Ovary (tissue), 9 donors: ENCODE measurements around the gene SRSF8. TPM values are rescaled to one million over a fixed set of nuclear protein-coding genes. Genes with fewer than 3 reads are reported as not detected.

ENCODE experiments used
- DNase-seq, 5 donors: peaks; one replicate each; pipeline ENCODE4 v3.0.0-alpha.2; 2019 to 2020
- H3K27ac ChIP-seq, 2 donors: fragments of 200-600 bp; one replicate each; pipeline versions ENCODE4 v1.5.1 to v1.8.0; 2019 to 2022
- H3K27me3 ChIP-seq: fragments of 200-600 bp; one replicate; pipeline ENCODE4 v1.8.0; 2022
- H3K36me3 ChIP-seq: fragments of 200-600 bp; sonication (generic); one replicate; pipeline ENCODE4 v1.5.1; 2019
- H3K4me1 ChIP-seq: one replicate; pipeline ENCODE4 v1.8.1; 2013; ENCODE audit warnings: mild to moderate bottlenecking, moderate library complexity; ENCODE audit not compliant: insufficient read depth
- H3K4me3 ChIP-seq: fragments of 200-600 bp; sonication (generic); one replicate; pipeline ENCODE4 v1.5.1; 2017
- H3K9me3 ChIP-seq, 2 donors: fragments of 200-600 bp in 1 of 2; sonication (generic) in 1 of 2; one replicate each; pipeline versions ENCODE4 v1.5.1 to v1.8.1; 2013 to 2019; ENCODE audit warnings: mild to moderate bottlenecking in 1 of 2, moderate library complexity in 1 of 2
- CTCF ChIP-seq, 3 donors: fragments of 450-650 bp in 2 of 3; fragments of 200-600 bp in 1 of 3; IDR thresholded peaks; one replicate each; pipeline versions ENCODE4 v1.5.1 to v1.8.0; 2016 to 2022; ENCODE audit warnings: antibody characterized with exemption in 3 of 3, mild to moderate bottlenecking in 1 of 3
- EP300 ChIP-seq: sonication (generic); formaldehyde crosslinking; IDR thresholded peaks from one replicate; pipeline ENCODE4 v1.6.1; 2017; ENCODE audit warnings: antibody characterized with exemption
- POLR2A ChIP-seq: fragments of 450-650 bp; IDR thresholded peaks from one replicate; pipeline ENCODE4 v1.6.1; 2017; ENCODE audit warnings: antibody characterized with exemption, mild to moderate bottlenecking, moderate library complexity
- WGBS, 3 donors: extraction: QIAGEN DNeasy Blood & Tissue Kit in 1 of 3; methylation state at CpG; one replicate each; pipeline versions ENCODE4 v1.1.5 to v1.1.7; 2013 to 2017; 5-methylcytosine and 5-hydroxymethylcytosine counted together
- intact Hi-C, 4 donors: fragments of 100-400 bp; cut with DNase I; formaldehyde crosslinking; loops; one replicate each; pipeline versions ENCODE4 v1.11.0 to v1.15.1; 2022 to 2023
- polyA plus RNA-seq, 2 donors: library from polyadenylated mRNA; stranded (reverse); fragments of 200-250 nt in 1 of 2; fragments of 350-450 nt in 1 of 2; fragmentation: Illumina TruSeq in 1 of 2; extraction: RNeasy Lipid Tissue Mini Kit (QIAGEN cat#74804) in 1 of 2; gene quantifications; one replicate each; pipeline ENCODE4 v1.2.3, GENCODE V29; 2013 to 2014
- total RNA-seq, 7 donors: library from RNA; depleted of rRNA in 2 of 7; stranded (reverse); fragments of >200 nt in 2 of 7; fragmentation: NEBNext Ultra II Directional in 3 of 7; extraction: Animal tissue kit (Norgen Biotek cat#: 25700) in 3 of 7; gene quantifications; one replicate each; pipeline versions ENCODE4 v1.1.0 to v1.2.4, GENCODE V29; 2016 to 2023
- donor health status: DM: no; HTN: no; CAD: no; lungs with moderate emphysema.
- donor health status: DM: no; HTN: no; CAD: no.
- donor health status: Bipolar disorder and iron deficiency.
- donor health status: DM: yes; HTN: yes; CAD: no.
- donor health status: DM: no; HTN: no; CAD: no.
- donor health status: DM: yes; HTN: yes; CAD: no.

Gene SRSF8
- total and polyA plus RNA-seq, 9 donors = 39.0 to 79.6 (median 58.8) TPM

- Histone ChIP-seq H3K9me3 (no peaks in the 10 kb centered on the region), H3K36me3 (no peaks in the 10 kb centered on the region), H3K4me1 (peaks cover 4% of the 10 kb centered on the region), H3K4me3 (no peak overlapping the region), H3K27ac (no peak overlapping the region), H3K27me3 (no peaks in the 10 kb centered on the region)
- no peak for DNase-seq
- intact Hi-C loops = loop anchor here in 2 of 4 donors (10.0 kb wide), 1 partner anchor 52 kb away; no protein-coding TSS in a partner anchor
- TF ChIP-seq EP300 (no peak), POLR2A (no peak)
- 57 to 58% (median 57%) methylated on average over 5 of the region's 5 CpGs for WGBS, 3 donors
Observed at GRCh38 chr11:95092549-95093324, 26.0 kb downstream of the SRSF8 start.

- H3K4me1 ChIP-seq = peaks cover 4% of the 10 kb centered on the region
- 94 to 98% (median 97%) methylated on average over 3 of the region's 3 CpGs for WGBS, 3 donors
- no peak for TF ChIP-seq EP300
- no peak for TF ChIP-seq CTCF (IDR thresholded peaks at IDR 0.05)
- no peak for TF ChIP-seq POLR2A
- H3K27me3 ChIP-seq = no peaks in the 10 kb centered on the region
- no peak overlapping the region for H3K4me3 ChIP-seq
- H3K27ac ChIP-seq = no peak overlapping the region
- no peak for DNase-seq
- intact Hi-C loops = loop anchor here in 2 of 4 donors (10.0 kb wide), 1 partner anchor 51 kb away; no protein-coding TSS in a partner anchor
- no peaks in the 10 kb centered on the region for H3K36me3 ChIP-seq
- H3K9me3 ChIP-seq = no peaks in the 10 kb centered on the region
Observed at GRCh38 chr11:95093548-95093947, 26.8 kb downstream of the SRSF8 start.

DNA sequence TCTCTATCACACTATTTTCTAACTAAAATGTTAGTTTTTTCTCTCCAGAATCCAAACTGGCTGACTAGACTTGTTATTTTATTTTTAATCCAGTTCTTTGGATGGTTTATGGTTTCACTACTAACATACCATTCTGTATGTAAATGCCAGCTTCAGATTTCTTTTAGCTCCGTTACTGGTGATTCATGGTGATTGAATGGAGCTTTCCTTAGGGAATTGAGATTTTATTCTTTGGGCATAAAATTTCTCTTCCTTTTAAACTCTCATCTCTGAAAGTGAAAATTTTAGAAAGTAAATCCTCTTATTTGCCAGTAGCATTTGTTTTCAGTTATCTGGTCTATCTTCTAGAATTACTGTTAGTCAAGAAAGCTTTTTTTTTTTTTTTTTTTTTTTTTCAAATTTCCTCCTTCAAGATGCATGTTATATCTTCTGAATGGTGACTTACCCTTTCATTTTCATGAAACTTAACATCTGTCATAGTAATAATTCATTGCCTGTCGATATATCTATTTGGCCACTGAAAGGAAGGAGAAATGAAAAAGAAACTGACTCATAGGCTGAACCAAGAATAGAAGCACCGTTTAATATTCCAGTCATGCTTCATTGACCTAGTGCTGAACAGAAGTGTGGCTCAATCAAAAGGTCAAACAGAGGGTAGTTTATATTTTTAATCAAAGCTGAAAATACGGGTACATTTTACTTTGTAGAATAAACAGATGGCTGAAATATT, 29.3 kb downstream of the SRSF8 start:
- H3K27ac ChIP-seq = no peak overlapping the region

DNA sequence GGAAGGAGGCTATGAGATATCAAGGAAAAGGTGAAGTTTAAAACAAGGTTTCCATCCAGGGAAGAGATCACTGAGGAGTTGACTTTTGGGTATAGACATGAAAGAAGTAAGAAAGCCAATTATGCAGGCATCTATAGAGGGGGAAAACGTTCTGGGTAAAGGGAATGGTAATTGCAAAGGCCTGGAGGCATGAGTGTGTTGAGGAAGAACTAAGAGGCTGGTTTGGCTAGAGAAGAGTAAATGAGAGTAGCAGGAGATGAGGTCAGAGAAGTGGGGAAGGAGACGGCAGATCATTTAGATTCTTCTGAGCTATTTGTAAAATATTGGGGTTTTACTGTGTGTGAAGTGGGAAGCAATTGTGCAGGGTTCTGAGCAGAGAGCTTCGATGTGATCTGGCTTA, 30.5 kb downstream of the SRSF8 start:
- no peaks in the 10 kb centered on the region for H3K9me3 ChIP-seq
- WGBS, 3 donors = 73 to 80% (median 78%) methylated on average over 3 of the region's 3 CpGs
- no peaks in the 10 kb centered on the region for H3K27me3 ChIP-seq
- H3K36me3 ChIP-seq = no peaks in the 10 kb centered on the region
- DNase-seq = no peak
- H3K27ac ChIP-seq = no peak overlapping the region
- H3K4me3 ChIP-seq = no peak overlapping the region
- TF ChIP-seq CTCF (IDR thresholded peaks at IDR 0.05) (no peak), POLR2A (no peak), EP300 (no peak)
- intact Hi-C loops = loop anchor here in 2 of 4 donors (10.0 kb wide), 1 partner anchor 48 kb away; no protein-coding TSS in a partner anchor
- H3K4me1 ChIP-seq = peaks cover 4% of the 10 kb centered on the region

More for the DNA sequence above, 29.3 kb downstream of the SRSF8 start:
- H3K36me3 ChIP-seq = no peaks in the 10 kb centered on the region
- no peak for DNase-seq
- H3K9me3 ChIP-seq = no peaks in the 10 kb centered on the region
- TF ChIP-seq CTCF (IDR thresholded peaks at IDR 0.05) (no peak), POLR2A (no peak), EP300 (no peak)
- H3K4me1 ChIP-seq = peaks cover 3% of the 10 kb centered on the region
- 52 to 60% (median 55%) methylated on average over 4 of the region's 4 CpGs for WGBS, 3 donors
- no peaks in the 10 kb centered on the region for H3K27me3 ChIP-seq
- H3K4me3 ChIP-seq = no peak overlapping the region
- intact Hi-C loops = loop anchor here in 2 of 4 donors (10.0 kb wide), 1 partner anchor 49 kb away; no protein-coding TSS in a partner anchor
